NCI-H226 (cell line): ENCODE data around the gene CCHCR1.
"Not testable (repeated sequence)": the region's sequence is repeated elsewhere in the genome, so short reads cannot be mapped to it uniquely, and the experiment has no call there.

ENCODE experiments used
- DNase-seq: peaks from one replicate; pipeline ENCODE4 v3.0.0-alpha.2; 2015

CCHCR1 gene

DNA sequence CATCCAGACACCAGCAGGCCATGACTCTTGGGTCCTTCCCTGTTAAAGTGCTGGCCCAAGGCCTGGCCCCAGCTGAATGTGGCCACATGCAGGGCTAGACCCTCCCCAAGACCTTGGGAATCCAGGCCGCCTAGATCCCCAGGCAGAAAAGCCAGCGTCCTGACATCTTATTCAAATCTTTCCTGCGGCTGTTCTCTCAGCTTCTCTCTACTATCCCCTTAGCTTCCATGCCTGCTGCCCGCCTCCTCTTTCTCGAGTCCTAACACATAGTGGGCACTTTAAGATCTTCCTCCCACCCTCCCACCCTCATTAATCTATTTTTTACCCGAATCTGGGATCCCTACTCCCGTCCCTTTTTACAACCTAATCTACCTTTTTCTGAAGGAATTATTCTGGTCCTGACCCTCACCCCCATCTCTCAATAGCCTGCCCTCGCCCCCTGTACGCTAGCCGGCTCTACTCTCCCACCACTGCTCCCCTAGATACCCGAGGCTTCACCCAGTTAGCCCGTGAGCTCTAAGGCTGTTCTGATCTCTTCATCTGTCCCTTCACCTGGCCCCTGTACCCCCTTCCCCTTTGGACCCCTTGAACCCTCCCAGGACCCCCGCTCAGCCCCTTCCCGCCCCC, at the start of gene CCHCR1:
CCHCR1 (minus strand) TSS at position 290 of the 627 bp plus-strand sequence; CDS start at position 88, 202 bp downstream.
- DNase-seq, result no peak

- DNase-seq, result no peak
Measured at GRCh38 chr6:31205638-31206037, 48.0 kb upstream of the CCHCR1 start.

DNA sequence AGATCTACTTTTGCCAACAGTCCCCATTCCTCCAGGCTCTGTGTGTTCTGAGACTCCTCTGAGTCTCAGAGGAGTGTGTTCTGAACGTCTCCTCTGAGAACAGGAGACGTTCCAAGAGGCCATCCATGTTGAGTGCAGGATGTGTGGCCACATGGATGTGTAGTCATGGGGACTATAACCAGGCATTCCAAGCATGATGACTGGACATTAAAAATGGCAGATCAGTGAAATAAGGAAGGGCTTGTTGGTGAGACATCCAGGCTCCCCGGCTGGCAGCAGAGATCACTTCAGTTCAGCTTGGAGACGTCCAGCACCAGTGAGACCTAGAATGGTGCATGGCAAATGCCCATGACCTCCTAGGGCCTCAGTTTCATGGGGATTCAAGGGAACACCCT, 47.1 kb upstream of the CCHCR1 start:
- no peak for DNase-seq

- peak; percentile 69 for DNase-seq
Measured at GRCh38 chr6:31203345-31203979, 45.9 kb upstream of the CCHCR1 start.

DNA sequence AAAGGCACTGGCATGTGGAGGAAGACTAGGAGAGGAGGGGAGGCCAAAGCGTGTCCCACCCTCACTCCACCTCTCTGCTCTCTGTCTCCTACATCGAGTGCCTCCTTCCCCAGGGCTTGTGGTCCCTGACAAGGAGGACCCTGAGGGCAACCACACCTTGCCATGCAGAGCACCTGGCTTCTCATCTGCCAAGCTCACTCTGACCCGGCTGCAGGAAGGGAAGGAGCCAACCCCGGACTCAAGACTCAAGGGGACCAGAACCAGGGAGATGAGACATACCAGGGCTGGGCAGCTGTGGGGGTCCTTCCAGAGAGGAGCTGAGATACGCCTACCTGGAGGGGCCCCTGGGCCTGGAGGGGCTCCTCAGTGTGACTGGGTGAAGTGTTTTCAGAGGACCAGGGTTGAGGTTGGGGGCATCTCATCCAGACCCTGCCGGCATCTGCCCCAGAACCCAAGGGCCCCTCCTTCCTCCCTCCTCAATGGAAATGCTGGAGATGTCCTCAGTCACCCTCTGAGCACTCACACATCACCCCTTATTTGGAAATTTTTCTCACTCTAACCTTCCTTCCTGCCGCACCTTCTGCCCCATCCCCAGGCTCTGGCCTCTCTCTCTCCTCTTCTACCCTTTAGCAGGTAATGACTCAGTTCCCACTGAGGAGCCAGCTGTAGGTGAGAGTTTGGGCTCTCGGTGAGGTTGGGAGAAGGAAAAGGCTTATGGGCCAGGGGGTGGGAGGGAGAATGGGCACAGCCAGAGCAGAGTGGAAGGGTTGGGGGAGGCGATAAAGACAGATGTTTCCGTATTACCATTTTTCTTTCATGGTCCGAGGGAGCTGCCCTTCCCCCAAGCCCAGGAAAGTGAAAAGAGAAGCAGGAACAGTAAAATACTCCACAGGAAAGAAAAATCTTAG, 44.9 kb upstream of the CCHCR1 start:
- no peak for DNase-seq

GRCh38 chr6:31199105-31199452, 41.5 kb upstream of the CCHCR1 start:
- not testable (repeated sequence) for DNase-seq

DNA sequence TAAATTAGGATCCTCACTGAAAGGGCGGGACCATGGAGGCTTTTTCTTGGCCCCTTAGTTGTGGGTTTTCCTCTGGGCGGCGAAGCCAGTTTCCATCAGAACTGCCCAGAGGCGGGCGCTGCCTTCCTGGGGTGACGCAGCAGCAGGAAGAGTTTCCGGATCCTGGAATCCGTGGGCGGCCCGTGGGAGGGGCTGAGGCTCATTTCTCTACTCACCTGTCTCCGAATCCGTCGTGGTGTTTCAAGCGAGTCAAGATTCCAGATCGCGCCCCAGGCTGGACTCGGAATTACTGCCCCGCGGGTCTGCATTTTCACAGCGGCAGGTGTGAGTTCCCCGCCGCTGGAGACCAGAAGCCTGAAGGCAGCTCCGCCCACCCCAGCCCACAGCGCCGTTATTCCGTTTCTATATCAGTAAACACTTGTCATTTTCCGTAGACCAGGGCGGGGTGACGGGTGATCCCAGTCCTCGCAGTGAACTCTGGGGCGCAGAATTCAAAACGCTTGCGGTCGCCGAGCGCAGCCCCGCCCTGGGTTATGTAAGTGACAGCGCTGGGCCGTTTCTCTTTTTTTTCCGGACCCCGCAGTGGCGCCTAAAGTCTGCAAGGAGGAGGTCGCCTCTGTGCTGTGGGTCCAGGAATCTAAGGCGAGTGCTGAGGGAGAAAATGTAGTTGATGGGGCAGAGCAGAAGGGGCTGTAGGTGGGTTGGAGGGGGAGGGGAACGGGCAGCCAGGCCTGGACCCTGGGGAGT, 40.1 kb upstream of the CCHCR1 start:
- peak; percentile 82 for DNase-seq

DNA sequence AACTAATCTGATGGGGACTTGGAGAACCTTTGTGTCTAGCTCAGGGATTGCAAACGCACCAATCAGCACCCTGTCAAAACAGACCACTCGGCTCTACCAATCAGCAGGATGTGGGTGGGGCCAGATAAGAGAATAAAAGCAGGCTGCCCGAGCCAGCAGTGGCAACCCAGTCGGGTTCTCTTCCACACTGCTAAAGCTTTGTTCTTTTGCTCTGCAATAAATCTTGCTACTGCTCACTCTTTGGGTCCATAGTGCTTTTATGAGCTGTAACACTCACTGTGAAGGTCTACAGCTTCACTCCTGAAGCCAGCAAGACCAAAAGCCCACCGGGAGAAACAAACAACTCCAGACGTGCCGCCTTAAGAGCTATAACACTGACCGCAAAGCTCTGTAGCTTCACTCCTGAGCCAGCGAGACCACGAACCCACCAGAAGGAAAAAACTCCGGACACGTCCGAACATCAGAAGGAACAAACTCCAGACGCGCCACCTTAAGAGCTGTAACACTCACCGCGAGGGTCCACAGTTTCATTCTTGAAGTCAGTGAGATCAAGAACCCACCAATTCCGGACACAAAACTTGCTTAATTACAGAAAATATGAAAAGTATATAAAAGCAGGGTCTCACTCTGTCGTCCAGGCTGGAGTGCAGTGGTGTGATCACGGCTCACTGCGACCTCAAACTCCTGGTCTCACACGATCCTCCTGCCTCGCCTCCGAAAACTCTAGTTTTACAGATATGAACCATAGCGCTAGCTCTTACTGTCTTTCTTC, 38.8 kb upstream of the CCHCR1 start:
- DNase-seq, result not testable (repeated sequence)

GRCh38 chr6:31195308-31195979, 37.8 kb upstream of the CCHCR1 start:
- DNase-seq, result not testable (repeated sequence)

DNA sequence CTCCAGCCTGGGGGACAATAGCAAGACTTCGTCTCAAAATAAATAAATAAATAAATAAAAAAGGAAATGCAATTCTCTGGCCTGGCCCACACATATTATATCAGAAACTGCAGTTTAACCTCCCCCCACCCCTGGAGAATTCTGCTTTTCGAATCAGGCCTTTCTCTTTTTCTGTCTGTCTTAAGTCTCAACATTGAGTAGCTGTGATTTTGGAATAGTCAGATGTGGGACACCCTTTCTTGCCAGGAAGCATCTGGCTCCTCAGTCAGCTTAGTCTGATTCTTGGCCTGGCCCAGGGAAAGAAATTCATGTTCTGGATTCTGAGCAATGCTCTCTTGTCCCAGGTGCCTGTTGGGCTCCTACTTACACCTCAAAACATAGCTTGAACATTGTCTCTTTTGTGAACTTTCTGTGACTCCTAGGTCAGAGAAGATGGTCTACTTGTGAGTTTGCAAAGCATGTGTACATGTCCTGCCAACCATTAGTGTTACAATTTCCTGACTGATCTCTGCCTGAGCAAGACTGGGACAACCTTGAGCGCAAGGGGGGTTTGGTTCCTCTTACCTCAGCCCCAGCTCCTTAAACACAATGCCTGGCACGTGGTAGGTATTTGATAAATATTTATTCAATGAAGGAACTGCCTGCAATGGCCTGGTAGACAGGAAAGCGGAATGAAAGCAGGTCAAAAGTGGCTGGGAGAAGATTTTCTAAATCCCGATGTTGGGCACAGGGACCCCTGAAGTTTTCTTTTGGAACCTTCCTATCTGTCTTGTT, 36.6 kb upstream of the CCHCR1 start:
- no peak for DNase-seq

DNA sequence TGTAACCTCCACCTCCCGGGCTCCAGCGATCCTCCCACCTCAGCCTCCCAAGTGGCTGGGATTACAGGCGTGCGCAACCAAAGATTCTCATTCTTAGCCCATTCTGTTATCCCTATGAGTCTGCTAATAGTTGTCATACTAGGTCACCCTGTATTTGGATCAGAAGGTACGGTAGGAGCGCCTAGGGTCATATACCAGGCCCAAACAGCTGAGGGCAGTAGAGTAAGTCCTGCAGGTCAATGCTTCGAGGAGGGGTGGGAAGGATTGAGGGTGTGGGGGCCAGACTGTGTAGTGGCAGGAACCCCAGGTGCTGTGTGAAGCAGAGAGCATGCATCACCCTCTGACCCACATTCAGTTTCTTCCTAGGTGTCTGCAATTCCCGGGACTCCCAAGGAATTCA, 35.6 kb upstream of the CCHCR1 start:
- DNase-seq, result no peak

GRCh38 chr6:31192431-31193105, 35.0 kb upstream of the CCHCR1 start:
- DNase-seq, result peak; percentile 42

DNA sequence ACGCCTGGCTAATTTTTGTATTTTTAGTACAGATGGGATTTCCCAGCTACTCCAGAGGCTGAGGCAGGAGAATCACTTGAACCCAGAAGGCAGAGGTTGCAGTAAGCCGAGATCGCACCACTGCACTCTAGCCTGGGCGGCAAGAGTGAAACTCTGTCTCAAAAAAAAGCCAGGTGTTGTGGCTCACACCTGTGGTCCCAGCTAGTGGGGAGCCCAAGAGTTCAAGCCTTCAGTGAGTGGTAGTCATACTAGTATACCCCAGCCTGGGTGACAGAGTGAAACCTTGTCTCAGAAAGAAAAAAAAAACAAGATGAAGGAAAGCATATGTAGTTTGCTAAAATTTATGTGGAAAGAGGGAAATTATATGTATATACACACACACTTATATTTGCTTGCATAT, 32.9 kb upstream of the CCHCR1 start:
- no peak for DNase-seq

DNA sequence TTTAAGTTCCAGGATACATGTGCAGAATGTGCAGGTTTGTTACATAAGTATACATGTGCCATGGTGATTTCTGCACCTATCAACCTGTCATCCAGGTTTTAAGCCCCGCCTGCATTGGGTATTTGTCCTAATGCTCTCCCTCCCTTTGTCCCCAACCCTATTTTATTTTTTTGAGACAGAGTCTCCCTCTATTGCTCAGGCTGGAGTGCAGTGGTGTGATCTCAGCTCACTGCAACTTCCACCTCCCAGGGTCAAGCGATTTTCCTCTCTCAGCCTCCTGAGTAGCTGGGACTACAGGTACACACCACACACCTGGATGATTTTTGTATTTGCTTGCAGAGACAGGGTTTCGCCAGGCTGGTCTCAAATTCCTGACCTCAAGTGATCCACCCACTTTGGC, 31.6 kb upstream of the CCHCR1 start:
- not testable (repeated sequence) for DNase-seq

- DNase-seq, result peak; percentile 32
Measured at GRCh38 chr6:31187780-31188194, 30.2 kb upstream of the CCHCR1 start.

- no peak for DNase-seq
Measured at GRCh38 chr6:31186052-31186734, 28.6 kb upstream of the CCHCR1 start.

GRCh38 chr6:31185695-31186051, 28.1 kb upstream of the CCHCR1 start:
- DNase-seq, result not testable (repeated sequence)

DNA sequence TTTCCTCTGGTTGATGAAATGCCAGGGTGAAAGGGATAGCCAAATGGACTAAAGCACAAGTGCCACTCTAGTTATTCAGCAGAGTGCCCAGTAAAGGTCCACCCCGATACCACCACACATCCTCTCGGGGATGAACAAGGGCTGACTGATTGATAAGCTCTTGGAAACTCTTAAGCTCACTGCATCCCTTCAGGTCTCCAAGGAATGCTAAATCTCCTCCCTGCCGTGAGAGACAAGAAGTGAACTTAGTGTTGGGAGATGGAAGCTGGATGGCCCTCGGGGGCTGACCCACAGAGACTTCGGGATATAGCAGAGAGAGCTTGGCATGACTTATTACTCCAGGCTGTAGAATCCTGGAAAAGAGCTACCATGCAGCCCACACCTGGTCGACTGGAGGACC, 26.3 kb upstream of the CCHCR1 start:
- DNase-seq, result not testable (repeated sequence)

DNA sequence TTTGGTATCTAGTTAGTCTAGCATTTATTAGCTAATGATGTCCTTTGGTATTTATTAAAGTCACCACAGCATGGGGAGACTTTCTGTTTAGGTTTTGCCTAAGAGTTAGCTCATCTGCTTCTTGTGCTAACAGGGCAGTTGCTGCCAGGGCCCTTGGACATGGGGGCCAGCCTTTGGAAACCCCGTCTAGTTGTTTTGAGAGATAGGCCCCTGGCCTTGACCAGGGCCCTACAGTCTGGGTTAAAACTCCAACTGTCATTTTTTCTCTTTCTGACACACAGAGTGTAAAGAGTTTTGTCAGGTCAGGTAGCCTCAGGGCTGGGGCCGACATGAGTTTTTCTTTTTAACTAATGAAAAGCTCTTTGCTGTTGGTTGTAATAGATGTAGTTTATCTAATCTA, 25.7 kb upstream of the CCHCR1 start:
- DNase-seq, result not testable (repeated sequence)

DNA sequence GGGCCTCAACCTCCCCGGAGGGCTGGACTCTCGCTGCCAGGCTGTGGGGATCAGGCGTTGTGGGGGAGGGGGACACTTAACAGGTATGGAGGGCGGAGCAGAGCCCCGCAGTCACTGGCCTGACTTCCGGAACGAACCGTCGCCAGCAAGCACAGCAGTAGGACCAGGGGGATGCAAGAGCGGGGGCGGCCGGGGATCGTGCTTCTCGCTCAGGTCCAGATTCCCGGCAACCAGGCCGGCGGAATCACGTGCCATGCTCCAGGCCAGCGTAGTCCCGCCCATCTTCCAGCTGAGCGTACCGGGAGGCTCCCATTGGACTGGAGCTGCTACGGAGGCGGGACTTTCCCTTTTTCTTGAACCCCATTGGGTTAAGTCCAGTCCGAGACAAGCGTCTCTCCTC, 22.9 kb upstream of the CCHCR1 start:
- no peak for DNase-seq
